ENCODE measurements around the gene TMCC1. TPM values are rescaled to one million over a fixed set of nuclear protein-coding genes. Genes with fewer than 3 reads are reported as not detected.
"Not testable (repeated sequence)": the region's sequence is repeated elsewhere in the genome, so short reads cannot be mapped to it uniquely, and the experiment has no call there.

The TMCC1 gene
- total and polyA plus RNA-seq, 2 donors (not counting 1 experiment from before 2014, with no cell fraction given): 8.5 to 32.2 TPM

DNA sequence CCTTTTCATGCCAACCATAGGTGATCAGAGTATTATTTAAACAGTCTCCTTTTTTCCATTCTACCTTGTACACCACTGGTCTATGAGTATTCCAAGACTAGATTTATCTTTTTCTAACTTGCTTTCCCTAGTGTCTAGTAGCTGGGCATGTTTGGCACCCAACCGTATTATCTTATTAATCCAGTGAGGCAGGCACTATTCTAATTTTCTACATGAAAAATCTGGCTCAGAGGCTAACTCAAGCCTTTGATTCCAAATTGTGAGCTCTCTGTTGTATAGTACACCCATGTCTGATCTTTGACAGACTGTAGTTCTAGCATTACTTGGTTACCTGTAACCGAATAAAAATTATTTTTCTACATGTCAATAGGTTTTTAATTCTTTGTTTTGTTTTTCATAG is 210.3 kb downstream of the TMCC1 start:
- POLR2A ChIA-PET: no interaction called here
- Histone ChIP-seq H3K4me2 (replicated peaks; ENCODE audit: low read depth, low read length, poor library complexity, severe bottlenecking) (no peak overlapping the region), H3K4me3 (ENCODE audit: control extremely low read depth in 1 of 5, extremely low read depth in 1 of 5, insufficient read depth in 1 of 5, low read depth in 2 of 5, low read length in 4 of 5) (no peak overlapping the region), H3K36me3 (replicated peaks in 1 of 2; ENCODE audit: control extremely low read depth in 1 of 2, control insufficient read depth in 1 of 2, extremely low read depth in 1 of 2, insufficient read depth in 2 of 2, low read length in 1 of 2) (peaks cover 0 to 1% of the 10 kb centered on the region in 2 experiments), H3K9me3 (ENCODE audit: control extremely low read depth in 1 of 3, control insufficient read depth in 2 of 3, insufficient read depth in 1 of 3, low read length in 2 of 3) (peaks cover 0 to 1% (median 0%) of the 10 kb centered on the region in 3 donors), H4K20me1 (ENCODE audit: control insufficient read depth, insufficient read depth, low read length, poor library complexity, severe bottlenecking) (no peaks in the 10 kb centered on the region), H3K4me1 (ENCODE audit: control insufficient read depth in 2 of 2, insufficient read depth in 2 of 2, low read length in 2 of 2) (no peaks in the 10 kb centered on the region), H3K9ac (ENCODE audit: low read length) (no peak overlapping the region), H3K27me3 (replicated peaks in 1 of 4; ENCODE audit: control extremely low read depth in 1 of 4, control insufficient read depth in 3 of 4, insufficient read depth in 4 of 4, low read length in 3 of 4) (no peaks in the 10 kb centered on the region), H3K79me2 (ENCODE audit: control insufficient read depth, insufficient read depth, low read length) (peaks cover 9% of the 10 kb centered on the region), H3K27ac (ENCODE audit: low read length in 2 of 2) (no peak overlapping the region), H2AFZ (ENCODE audit: insufficient read depth, low read depth, low read length, poor library complexity, severe bottlenecking) (no peak overlapping the region)
- intact Hi-C loops (cut with micrococcal nuclease): no loop called here
- H3K27ac Mint-ChIP-seq: no peak overlapping the region
- H3K27me3 Mint-ChIP-seq: no peaks in the 10 kb centered on the region
- DNase-seq (no peak), ATAC-seq (ENCODE audit: low read depth) (no peak)
- 100% methylated on average over 1 of the region's 2 CpGs for WGBS (ENCODE audit: insufficient coverage)
- CTCF ChIA-PET: no interaction called here
- no peaks in the 10 kb centered on the region for H3K9me3 Mint-ChIP-seq (ENCODE audit: insufficient read depth)
- H3K4me1 Mint-ChIP-seq: peaks cover 8% of the 10 kb centered on the region
- H3K4me3 Mint-ChIP-seq: no peak overlapping the region
- no peak for TF ChIP-seq EZH2 (IDR thresholded peaks at IDR 0.05; ENCODE audit: borderline replicate concordance, insufficient read depth, low read depth, low read length, poor library complexity, severe bottlenecking)
- TF ChIP-seq, protein P1, sequence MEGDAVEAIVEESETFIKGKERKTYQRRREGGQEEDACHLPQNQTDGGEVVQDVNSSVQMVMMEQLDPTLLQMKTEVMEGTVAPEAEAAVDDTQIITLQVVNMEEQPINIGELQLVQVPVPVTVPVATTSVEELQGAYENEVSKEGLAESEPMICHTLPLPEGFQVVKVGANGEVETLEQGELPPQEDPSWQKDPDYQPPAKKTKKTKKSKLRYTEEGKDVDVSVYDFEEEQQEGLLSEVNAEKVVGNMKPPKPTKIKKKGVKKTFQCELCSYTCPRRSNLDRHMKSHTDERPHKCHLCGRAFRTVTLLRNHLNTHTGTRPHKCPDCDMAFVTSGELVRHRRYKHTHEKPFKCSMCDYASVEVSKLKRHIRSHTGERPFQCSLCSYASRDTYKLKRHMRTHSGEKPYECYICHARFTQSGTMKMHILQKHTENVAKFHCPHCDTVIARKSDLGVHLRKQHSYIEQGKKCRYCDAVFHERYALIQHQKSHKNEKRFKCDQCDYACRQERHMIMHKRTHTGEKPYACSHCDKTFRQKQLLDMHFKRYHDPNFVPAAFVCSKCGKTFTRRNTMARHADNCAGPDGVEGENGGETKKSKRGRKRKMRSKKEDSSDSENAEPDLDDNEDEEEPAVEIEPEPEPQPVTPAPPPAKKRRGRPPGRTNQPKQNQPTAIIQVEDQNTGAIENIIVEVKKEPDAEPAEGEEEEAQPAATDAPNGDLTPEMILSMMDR (IDR thresholded peaks at IDR 0.05): no peak

DNA sequence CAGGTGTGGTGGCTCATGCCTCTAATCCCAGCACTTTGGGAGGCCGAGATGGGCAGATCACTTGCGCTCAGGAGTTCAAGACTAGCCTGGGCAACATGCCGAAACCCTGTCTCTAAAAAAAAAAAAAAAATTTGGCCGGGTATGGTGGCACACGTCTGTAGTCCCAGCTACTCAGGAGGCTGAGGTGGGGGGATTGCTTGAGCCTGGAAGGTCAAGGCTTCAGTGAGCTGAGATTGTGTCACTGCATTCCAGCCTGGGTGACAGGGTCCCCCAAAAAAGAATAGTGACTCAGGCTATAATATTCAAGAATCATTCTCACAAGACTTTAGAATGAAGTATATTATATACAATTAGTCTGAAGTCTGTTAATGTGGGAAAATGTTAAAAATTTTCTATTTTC is 216.5 kb downstream of the TMCC1 start:
- no peaks in the 10 kb centered on the region for H3K9me3 ChIP-seq (ENCODE audit: control extremely low read depth in 1 of 3, control insufficient read depth in 2 of 3, insufficient read depth in 1 of 3, low read length in 2 of 3)
- H3K9ac ChIP-seq (ENCODE audit: low read length): no peak overlapping the region
- WGBS (ENCODE audit: insufficient coverage): 100% methylated on average over 5 of the region's 5 CpGs
- no peak overlapping the region for H3K27ac Mint-ChIP-seq
- no peaks in the 10 kb centered on the region for H4K20me1 ChIP-seq (ENCODE audit: control insufficient read depth, insufficient read depth, low read length, poor library complexity, severe bottlenecking)
- no peak overlapping the region for H3K27ac ChIP-seq (ENCODE audit: low read length in 2 of 2)
- ChIA-PET POLR2A (no interaction called here), CTCF (no interaction called here)
- no peak overlapping the region for H3K4me3 ChIP-seq (ENCODE audit: control extremely low read depth in 1 of 5, extremely low read depth in 1 of 5, insufficient read depth in 1 of 5, low read depth in 2 of 5, low read length in 4 of 5)
- peaks cover under 1% of the 10 kb centered on the region for H3K79me2 ChIP-seq (ENCODE audit: control insufficient read depth, insufficient read depth, low read length)
- H3K4me1 ChIP-seq (ENCODE audit: control insufficient read depth in 2 of 2, insufficient read depth in 2 of 2, low read length in 2 of 2): no peaks in the 10 kb centered on the region
- no peak overlapping the region for H3K4me3 Mint-ChIP-seq
- intact Hi-C loops (cut with micrococcal nuclease): no loop called here
- no peaks in the 10 kb centered on the region for H3K36me3 ChIP-seq (replicated peaks in 1 of 2; ENCODE audit: control extremely low read depth in 1 of 2, control insufficient read depth in 1 of 2, extremely low read depth in 1 of 2, insufficient read depth in 2 of 2, low read length in 1 of 2)
- H3K4me2 ChIP-seq (replicated peaks; ENCODE audit: low read depth, low read length, poor library complexity, severe bottlenecking): no peak overlapping the region
- TF ChIP-seq EZH2 (IDR thresholded peaks at IDR 0.05; ENCODE audit: borderline replicate concordance, insufficient read depth, low read depth, low read length, poor library complexity, severe bottlenecking): no peak
- TF ChIP-seq, protein P1 (IDR thresholded peaks at IDR 0.05): no peak
- H2AFZ ChIP-seq (ENCODE audit: insufficient read depth, low read depth, low read length, poor library complexity, severe bottlenecking): no peak overlapping the region
- ATAC-seq (ENCODE audit: low read depth): no peak
- no peaks in the 10 kb centered on the region for H3K9me3 Mint-ChIP-seq (ENCODE audit: insufficient read depth)
- DNase-seq: no peak
- no peaks in the 10 kb centered on the region for H3K27me3 ChIP-seq (replicated peaks in 1 of 4; ENCODE audit: control extremely low read depth in 1 of 4, control insufficient read depth in 3 of 4, insufficient read depth in 4 of 4, low read length in 3 of 4)
- peaks cover 27% of the 10 kb centered on the region for H3K4me1 Mint-ChIP-seq
- H3K27me3 Mint-ChIP-seq: no peaks in the 10 kb centered on the region

DNA sequence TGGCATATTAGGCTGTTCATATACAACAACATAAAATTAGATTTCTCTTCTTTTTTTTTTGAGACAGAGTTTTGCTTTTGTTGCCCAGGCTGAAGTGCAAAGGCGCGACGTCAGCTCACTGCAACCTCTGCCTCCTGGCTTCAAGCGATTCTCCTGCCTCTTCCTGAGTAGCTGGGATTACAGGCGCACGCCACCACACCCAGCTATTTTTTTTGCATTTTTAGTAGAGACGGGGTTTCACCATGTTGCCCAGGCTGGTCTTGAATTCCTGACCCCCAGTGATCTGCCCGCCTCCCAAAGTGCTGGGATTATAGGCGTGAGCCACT is 218.8 kb downstream of the TMCC1 start:
- H3K4me1 Mint-ChIP-seq: peaks cover 26% of the 10 kb centered on the region
- H3K27ac Mint-ChIP-seq; H3K9me3 Mint-ChIP-seq (ENCODE audit: insufficient read depth); H3K4me1 ChIP-seq (ENCODE audit: control insufficient read depth in 2 of 2, insufficient read depth in 2 of 2, low read length in 2 of 2); H3K27me3 ChIP-seq (replicated peaks in 1 of 4; ENCODE audit: control extremely low read depth in 1 of 4, control insufficient read depth in 3 of 4, insufficient read depth in 4 of 4, low read length in 3 of 4); DNase-seq; H3K4me2 ChIP-seq (replicated peaks; ENCODE audit: low read depth, low read length, poor library complexity, severe bottlenecking); H3K4me3 ChIP-seq (ENCODE audit: control extremely low read depth in 1 of 5, extremely low read depth in 1 of 5, insufficient read depth in 1 of 5, low read depth in 2 of 5, low read length in 4 of 5); H3K9ac ChIP-seq (ENCODE audit: low read length); intact Hi-C loops (cut with micrococcal nuclease); H3K27ac ChIP-seq (ENCODE audit: low read length in 2 of 2); H3K9me3 ChIP-seq (ENCODE audit: control extremely low read depth in 1 of 3, control insufficient read depth in 2 of 3, insufficient read depth in 1 of 3, low read length in 2 of 3); H3K27me3 Mint-ChIP-seq; H3K4me3 Mint-ChIP-seq; H2AFZ ChIP-seq (ENCODE audit: insufficient read depth, low read depth, low read length, poor library complexity, severe bottlenecking); POLR2A ChIA-PET; ATAC-seq (ENCODE audit: low read depth); H4K20me1 ChIP-seq (ENCODE audit: control insufficient read depth, insufficient read depth, low read length, poor library complexity, severe bottlenecking); H3K79me2 ChIP-seq (ENCODE audit: control insufficient read depth, insufficient read depth, low read length): not testable (repeated sequence)
- H3K36me3 ChIP-seq (replicated peaks in 1 of 2; ENCODE audit: control extremely low read depth in 1 of 2, control insufficient read depth in 1 of 2, extremely low read depth in 1 of 2, insufficient read depth in 2 of 2, low read length in 1 of 2): peaks cover 0 to 12% of the 10 kb centered on the region in 2 experiments
- CTCF ChIA-PET: interaction anchor here (1.2 kb wide), 1 partner anchor 269 kb away, joined by 3 read pairs; no protein-coding TSS in a partner anchor
- WGBS (ENCODE audit: insufficient coverage): 92% methylated on average over 6 of the region's 9 CpGs

Data from B cell (primary cell).